OCI-LY1 (cell line): ENCODE measurements around the gene CDK18.

Source experiments
- H2AFZ ChIP-seq: fragments of 200-600 bp; sonication (generic), shearing (Covaris generic); 2 replicates; pipeline ENCODE4 v1.6.0; 2014; ENCODE audit warnings: antibody characterized with exemption, mild to moderate bottlenecking, low read length
- H3F3A ChIP-seq: fragments of 200-600 bp; sonication (generic), shearing (Covaris generic); 2 replicates; pipeline ENCODE4 v1.6.0; 2014; ENCODE audit warnings: mild to moderate bottlenecking, antibody characterized with exemption, low read length, moderate library complexity; ENCODE audit not compliant: insufficient read depth
- H3K27ac ChIP-seq: fragments of 200-600 bp; sonication (generic); 2 replicates; pipeline ENCODE4 v1.5.1; 2014; ENCODE audit warnings: low read length, mixed run types, mild to moderate bottlenecking, low read depth; ENCODE audit not compliant: poor library complexity, severe bottlenecking
- H3K27me3 ChIP-seq: fragments of 200-600 bp; sonication (generic); 2 replicates; pipeline ENCODE4 v1.6.0; 2014; ENCODE audit warnings: antibody characterized with exemption, mild to moderate bottlenecking, low read length, moderate library complexity; ENCODE audit not compliant: insufficient read depth
- H3K36me3 ChIP-seq: fragments of 200-600 bp; sonication (generic); 2 replicates; pipeline ENCODE4 v1.6.1; 2014; ENCODE audit warnings: mild to moderate bottlenecking, antibody characterized with exemption, low read length, moderate library complexity, mixed read lengths; ENCODE audit not compliant: insufficient read depth
- H3K4me1 ChIP-seq: fragments of 200-600 bp; sonication (generic); 2 replicates; pipeline ENCODE4 v1.5.1; 2014; ENCODE audit warnings: mild to moderate bottlenecking, low read length, moderate library complexity; ENCODE audit not compliant: insufficient read depth, severe bottlenecking
- H3K4me2 ChIP-seq: fragments of 200-600 bp; sonication (generic), shearing (Covaris generic); 2 replicates; pipeline ENCODE4 v1.6.1; 2014; ENCODE audit warnings: low read length
- H3K4me3 ChIP-seq: fragments of 200-600 bp; sonication (generic); 2 replicates; pipeline ENCODE4 v1.5.1; 2014; ENCODE audit warnings: low read length, low read depth, mild to moderate bottlenecking, mixed read lengths; ENCODE audit not compliant: poor library complexity, severe bottlenecking
- H3K79me2 ChIP-seq: fragments of 200-600 bp; shearing (Covaris generic); 2 replicates; pipeline ENCODE4 v1.6.1; 2016; ENCODE audit warnings: mixed run types, low read length, mixed read lengths; ENCODE audit not compliant: insufficient read depth
- H3K9ac ChIP-seq: fragments of 200-600 bp; sonication (generic), shearing (Covaris generic); 2 replicates; pipeline ENCODE4 v1.6.1; 2014; ENCODE audit warnings: mild to moderate bottlenecking, low read length, mixed read lengths
- H3K9me2 ChIP-seq: fragments of 200-600 bp; sonication (generic), shearing (Covaris generic); 2 replicates; pipeline ENCODE4 v1.6.1; 2014; ENCODE audit warnings: low read depth, mild to moderate bottlenecking, low read length, mixed read lengths
- H3K9me3 ChIP-seq: fragments of 200-600 bp; shearing (Covaris generic); 2 replicates; pipeline ENCODE4 v1.6.1; 2014; ENCODE audit warnings: low read length, mixed read lengths
- H4K20me1 ChIP-seq: fragments of 200-600 bp; sonication (generic), shearing (Covaris generic); 2 replicates; pipeline ENCODE4 v1.6.0; 2016; ENCODE audit warnings: mild to moderate bottlenecking, low read length; ENCODE audit not compliant: insufficient read depth
- CTCF ChIP-seq: fragments of 200-600 bp; sonication (generic), shearing (Covaris generic); IDR thresholded peaks from 2 replicates; pipeline ENCODE4 v1.5.1; 2017; ENCODE audit warnings: mild to moderate bottlenecking, antibody characterized with exemption, low read length, moderate library complexity, mixed read lengths
- EZH2 ChIP-seq: fragments of 200-600 bp; sonication (generic), shearing (Covaris generic); IDR thresholded peaks from 2 replicates; pipeline ENCODE4 v1.8.0; 2017; ENCODE audit warnings: borderline replicate concordance, mixed run types, mild to moderate bottlenecking, antibody characterized with exemption, low read length, moderate library complexity, mixed read lengths

The CDK18 gene

GRCh38 chr1:205532996-205533735 lies 28.7 kb downstream of the CDK18 start:
- H3K79me2 ChIP-seq, result no peaks in the 10 kb centered on the region
- no peaks in the 10 kb centered on the region for H3K9me2 ChIP-seq
- no peak overlapping the region for H3K4me3 ChIP-seq
- no peak overlapping the region for H2AFZ ChIP-seq
- H3K4me1 ChIP-seq, result peaks cover 8% of the 10 kb centered on the region
- no peaks in the 10 kb centered on the region for H3K36me3 ChIP-seq
- no peaks in the 10 kb centered on the region for H3K9me3 ChIP-seq
- no peak for TF ChIP-seq CTCF
- no peak for TF ChIP-seq EZH2
- no peaks in the 10 kb centered on the region for H3F3A ChIP-seq
- no peak overlapping the region for H3K27ac ChIP-seq
- no peaks in the 10 kb centered on the region for H4K20me1 ChIP-seq
- H3K4me2 ChIP-seq, result no peak overlapping the region
- no peaks in the 10 kb centered on the region; the same call in 1 of the 2 replicates for H3K27me3 ChIP-seq
- H3K9ac ChIP-seq, result no peak overlapping the region

DNA sequence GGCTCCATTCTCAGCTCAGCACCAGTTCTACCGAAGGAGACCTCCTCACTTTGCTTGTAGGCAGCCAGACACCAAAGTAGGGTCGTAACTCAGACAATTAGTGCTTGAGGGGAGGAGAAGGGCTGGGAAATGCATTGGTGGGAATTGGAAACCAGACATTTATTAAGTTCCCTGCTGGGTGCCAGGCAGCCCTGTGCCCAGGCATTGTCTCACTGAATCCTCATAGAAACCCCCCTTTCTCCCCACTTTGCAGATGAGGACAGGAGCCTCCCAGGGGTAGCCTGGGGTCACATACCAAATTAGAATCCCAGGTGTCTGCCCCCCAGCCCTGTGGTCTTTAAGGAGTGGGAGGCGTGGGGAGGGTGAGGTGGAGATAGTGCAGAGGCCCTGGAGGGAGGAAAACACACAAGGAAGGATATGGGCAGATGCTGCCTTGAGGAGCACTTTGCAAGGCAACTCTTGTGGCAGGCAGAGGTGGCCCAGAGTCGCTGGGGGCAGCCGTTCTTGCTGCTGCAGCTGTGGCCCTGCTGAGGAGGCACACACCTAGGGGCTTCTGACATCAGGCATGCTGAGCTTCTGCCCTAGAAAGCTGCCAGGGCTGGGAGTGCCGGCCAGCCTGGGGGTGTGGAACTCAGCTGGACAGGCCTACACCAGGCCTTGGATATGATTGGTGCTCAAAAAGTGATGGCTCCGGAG lies 29.4 kb downstream of the CDK18 start:
- H3F3A ChIP-seq, result no peaks in the 10 kb centered on the region
- H4K20me1 ChIP-seq, result no peaks in the 10 kb centered on the region
- H3K9ac ChIP-seq, result no peak overlapping the region
- TF ChIP-seq CTCF, result no peak
- no peak for TF ChIP-seq EZH2
- peaks cover 8% of the 10 kb centered on the region for H3K4me1 ChIP-seq
- no peak overlapping the region for H3K27ac ChIP-seq
- no peak overlapping the region for H2AFZ ChIP-seq
- no peak overlapping the region for H3K4me2 ChIP-seq
- no peaks in the 10 kb centered on the region for H3K9me2 ChIP-seq
- H3K79me2 ChIP-seq, result no peaks in the 10 kb centered on the region
- no peaks in the 10 kb centered on the region; the same call in 1 of the 2 replicates for H3K27me3 ChIP-seq
- H3K36me3 ChIP-seq, result no peaks in the 10 kb centered on the region
- no peak overlapping the region for H3K4me3 ChIP-seq
- no peaks in the 10 kb centered on the region for H3K9me3 ChIP-seq

DNA sequence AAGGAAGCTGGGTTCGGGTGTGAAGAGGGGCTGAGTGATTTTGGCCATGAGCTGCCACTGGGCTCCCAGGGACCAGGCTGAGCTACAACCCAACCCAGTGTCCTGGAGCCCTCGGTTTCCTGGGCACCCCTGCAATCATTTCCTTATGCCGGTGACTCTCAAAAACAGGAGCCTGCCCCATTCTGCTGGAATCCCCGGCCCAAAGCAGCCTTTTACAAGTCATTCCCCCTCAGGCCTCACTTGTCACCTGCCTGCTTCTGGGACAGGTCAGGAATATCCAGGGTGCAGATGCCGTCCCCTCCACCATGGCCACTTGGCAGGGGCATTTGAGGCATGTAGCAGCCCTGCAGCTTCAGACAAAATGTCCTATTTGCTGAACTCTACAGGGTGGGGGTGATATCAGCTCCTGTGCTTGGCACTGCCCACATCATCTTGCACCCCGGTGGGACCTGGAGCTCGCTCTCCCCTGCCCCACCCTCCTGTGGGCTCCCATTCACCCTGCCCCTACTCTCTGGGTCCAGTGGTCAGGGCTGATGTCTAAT lies 30.0 kb downstream of the CDK18 start:
- H4K20me1 ChIP-seq, result no peaks in the 10 kb centered on the region
- H3K4me1 ChIP-seq, result peaks cover 2% of the 10 kb centered on the region
- no peak overlapping the region for H3K27ac ChIP-seq
- no peaks in the 10 kb centered on the region for H3K9me2 ChIP-seq
- no peak overlapping the region for H2AFZ ChIP-seq
- H3K27me3 ChIP-seq, result no peaks in the 10 kb centered on the region; the same call in 1 of the 2 replicates
- no peaks in the 10 kb centered on the region for H3K9me3 ChIP-seq
- no peak overlapping the region for H3K4me2 ChIP-seq
- H3K4me3 ChIP-seq, result no peak overlapping the region
- H3K36me3 ChIP-seq, result no peaks in the 10 kb centered on the region
- TF ChIP-seq EZH2 (no peak), CTCF (no peak)
- H3K9ac ChIP-seq, result no peak overlapping the region
- no peaks in the 10 kb centered on the region for H3F3A ChIP-seq
- no peaks in the 10 kb centered on the region for H3K79me2 ChIP-seq
